ENCODE measurements around the gene ASXL3.

Gene ASXL3

GRCh38 chr18:33577685-33578517 is at the start of gene ASXL3:
Gene ASXL3, plus strand, starts transcription at chr18:33578219. Its CDS starts 413 bp downstream, at chr18:33578632.
- Histone ChIP-seq H3K4me1 (ENCODE audit: control insufficient read depth, insufficient read depth, low read length) (peaks cover 5% of the 10 kb centered on the region; the same call in 1 of the 2 replicates), H3K27me3 (ENCODE audit: control insufficient read depth, insufficient read depth, low read length) (peaks cover 9% of the 10 kb centered on the region; the same call in 1 of the 2 replicates), H3K9me3 (ENCODE audit: control insufficient read depth, insufficient read depth, low read length) (no peaks in the 10 kb centered on the region), H3K27ac (ENCODE audit: low read length) (no peak within 1 kb of the TSS), H3K4me3 (ENCODE audit: low read length) (peak within 1 kb of the TSS; percentile 91), H3K36me3 (ENCODE audit: control insufficient read depth, insufficient read depth, low read length) (no peaks in the 10 kb centered on the region)
- DNase-seq (ENCODE audit: low read depth, low spot score): no peak
- WGBS (ENCODE audit: insufficient coverage, insufficient read length): no CpG with 5 or more reads among the region's 103 CpGs

GRCh38 chr18:33532978-33533377 is 45.0 kb upstream of the ASXL3 start:
- no peaks in the 10 kb centered on the region for H3K9me3 ChIP-seq (ENCODE audit: control insufficient read depth, insufficient read depth, low read length)
- H3K4me1 ChIP-seq (ENCODE audit: control insufficient read depth, insufficient read depth, low read length): no peaks in the 10 kb centered on the region
- H3K27ac ChIP-seq (ENCODE audit: low read length): no peak overlapping the region
- H3K27me3 ChIP-seq (ENCODE audit: control insufficient read depth, insufficient read depth, low read length): no peaks in the 10 kb centered on the region
- H3K36me3 ChIP-seq (ENCODE audit: control insufficient read depth, insufficient read depth, low read length): no peaks in the 10 kb centered on the region
- no peak overlapping the region for H3K4me3 ChIP-seq (ENCODE audit: low read length)
- WGBS (ENCODE audit: insufficient coverage, insufficient read length): no CpG with 5 or more reads among the region's 1 CpG
- no peak for DNase-seq (ENCODE audit: low read depth, low spot score)

- no peak overlapping the region for H3K27ac ChIP-seq (ENCODE audit: low read length)
- no CpG with 5 or more reads among the region's 1 CpG for WGBS (ENCODE audit: insufficient coverage, insufficient read length)
- no peak for DNase-seq (ENCODE audit: low read depth, low spot score)
- H3K4me3 ChIP-seq (ENCODE audit: low read length): no peak overlapping the region
- no peaks in the 10 kb centered on the region for H3K27me3 ChIP-seq (ENCODE audit: control insufficient read depth, insufficient read depth, low read length)
- no peaks in the 10 kb centered on the region for H3K4me1 ChIP-seq (ENCODE audit: control insufficient read depth, insufficient read depth, low read length)
- no peaks in the 10 kb centered on the region for H3K36me3 ChIP-seq (ENCODE audit: control insufficient read depth, insufficient read depth, low read length)
- no peaks in the 10 kb centered on the region for H3K9me3 ChIP-seq (ENCODE audit: control insufficient read depth, insufficient read depth, low read length)
Observed at GRCh38 chr18:33536904-33537303, 41.1 kb upstream of the ASXL3 start.

- Histone ChIP-seq H3K27me3 (ENCODE audit: control insufficient read depth, insufficient read depth, low read length) (no peaks in the 10 kb centered on the region), H3K4me1 (ENCODE audit: control insufficient read depth, insufficient read depth, low read length) (no peaks in the 10 kb centered on the region), H3K4me3 (ENCODE audit: low read length) (no peak overlapping the region), H3K36me3 (ENCODE audit: control insufficient read depth, insufficient read depth, low read length) (no peaks in the 10 kb centered on the region), H3K9me3 (ENCODE audit: control insufficient read depth, insufficient read depth, low read length) (no peaks in the 10 kb centered on the region), H3K27ac (ENCODE audit: low read length) (no peak overlapping the region)
- WGBS (ENCODE audit: insufficient coverage, insufficient read length): no CpG with 5 or more reads among the region's 6 CpGs
- DNase-seq (ENCODE audit: low read depth, low spot score): no peak
Observed at GRCh38 chr18:33538418-33539042, 39.5 kb upstream of the ASXL3 start.

- WGBS (ENCODE audit: insufficient coverage, insufficient read length): no CpG with 5 or more reads among the region's 2 CpGs
- Histone ChIP-seq H3K9me3 (ENCODE audit: control insufficient read depth, insufficient read depth, low read length) (no peaks in the 10 kb centered on the region), H3K27me3 (ENCODE audit: control insufficient read depth, insufficient read depth, low read length) (no peaks in the 10 kb centered on the region), H3K4me1 (ENCODE audit: control insufficient read depth, insufficient read depth, low read length) (no peaks in the 10 kb centered on the region), H3K27ac (ENCODE audit: low read length) (no peak overlapping the region), H3K4me3 (ENCODE audit: low read length) (no peak overlapping the region), H3K36me3 (ENCODE audit: control insufficient read depth, insufficient read depth, low read length) (no peaks in the 10 kb centered on the region)
- DNase-seq (ENCODE audit: low read depth, low spot score): no peak
Observed at GRCh38 chr18:33540392-33540791, 37.6 kb upstream of the ASXL3 start.

- Histone ChIP-seq H3K4me1 (ENCODE audit: control insufficient read depth, insufficient read depth, low read length) (no peaks in the 10 kb centered on the region), H3K36me3 (ENCODE audit: control insufficient read depth, insufficient read depth, low read length) (no peaks in the 10 kb centered on the region), H3K4me3 (ENCODE audit: low read length) (no peak overlapping the region), H3K27me3 (ENCODE audit: control insufficient read depth, insufficient read depth, low read length) (no peaks in the 10 kb centered on the region), H3K9me3 (ENCODE audit: control insufficient read depth, insufficient read depth, low read length) (no peaks in the 10 kb centered on the region), H3K27ac (ENCODE audit: low read length) (no peak overlapping the region)
- no CpG with 5 or more reads among the region's 3 CpGs for WGBS (ENCODE audit: insufficient coverage, insufficient read length)
- no peak for DNase-seq (ENCODE audit: low read depth, low spot score)
Observed at GRCh38 chr18:33541316-33541715, 36.7 kb upstream of the ASXL3 start.

- 0 out of 2 replicates have a peak, but pooled peaks cover 1% of the 10 kb centered on the region for H3K4me1 ChIP-seq (ENCODE audit: control insufficient read depth, insufficient read depth, low read length)
- WGBS (ENCODE audit: insufficient coverage, insufficient read length): no CpG with 5 or more reads among the region's 2 CpGs
- no peak overlapping the region for H3K4me3 ChIP-seq (ENCODE audit: low read length)
- no peaks in the 10 kb centered on the region for H3K36me3 ChIP-seq (ENCODE audit: control insufficient read depth, insufficient read depth, low read length)
- no peaks in the 10 kb centered on the region for H3K27me3 ChIP-seq (ENCODE audit: control insufficient read depth, insufficient read depth, low read length)
- no peak for DNase-seq (ENCODE audit: low read depth, low spot score)
- no peaks in the 10 kb centered on the region for H3K9me3 ChIP-seq (ENCODE audit: control insufficient read depth, insufficient read depth, low read length)
- H3K27ac ChIP-seq (ENCODE audit: low read length): no peak overlapping the region
Observed at GRCh38 chr18:33556846-33557245, 21.2 kb upstream of the ASXL3 start.

GRCh38 chr18:33557706-33558105 is 20.3 kb upstream of the ASXL3 start:
- WGBS (ENCODE audit: insufficient coverage, insufficient read length): no CpG with 5 or more reads among the region's 3 CpGs
- no peaks in the 10 kb centered on the region for H3K9me3 ChIP-seq (ENCODE audit: control insufficient read depth, insufficient read depth, low read length)
- H3K4me3 ChIP-seq (ENCODE audit: low read length): no peak overlapping the region
- H3K27ac ChIP-seq (ENCODE audit: low read length): no peak overlapping the region
- 0 out of 2 replicates have a peak, but pooled peaks cover 1% of the 10 kb centered on the region for H3K4me1 ChIP-seq (ENCODE audit: control insufficient read depth, insufficient read depth, low read length)
- no peak for DNase-seq (ENCODE audit: low read depth, low spot score)
- no peaks in the 10 kb centered on the region for H3K36me3 ChIP-seq (ENCODE audit: control insufficient read depth, insufficient read depth, low read length)
- no peaks in the 10 kb centered on the region for H3K27me3 ChIP-seq (ENCODE audit: control insufficient read depth, insufficient read depth, low read length)

GRCh38 chr18:33558529-33558928 is 19.5 kb upstream of the ASXL3 start:
- Histone ChIP-seq H3K27ac (ENCODE audit: low read length) (no peak overlapping the region), H3K4me1 (ENCODE audit: control insufficient read depth, insufficient read depth, low read length) (0 out of 2 replicates have a peak, but pooled peaks cover 1% of the 10 kb centered on the region), H3K4me3 (ENCODE audit: low read length) (no peak overlapping the region), H3K27me3 (ENCODE audit: control insufficient read depth, insufficient read depth, low read length) (no peaks in the 10 kb centered on the region), H3K9me3 (ENCODE audit: control insufficient read depth, insufficient read depth, low read length) (no peaks in the 10 kb centered on the region), H3K36me3 (ENCODE audit: control insufficient read depth, insufficient read depth, low read length) (no peaks in the 10 kb centered on the region)
- no peak for DNase-seq (ENCODE audit: low read depth, low spot score)
- WGBS (ENCODE audit: insufficient coverage, insufficient read length): no CpG with 5 or more reads among the region's 1 CpG

- H3K27me3 ChIP-seq (ENCODE audit: control insufficient read depth, insufficient read depth, low read length): no peaks in the 10 kb centered on the region
- H3K27ac ChIP-seq (ENCODE audit: low read length): no peak overlapping the region
- DNase-seq (ENCODE audit: low read depth, low spot score): no peak
- no peak overlapping the region for H3K4me3 ChIP-seq (ENCODE audit: low read length)
- no peaks in the 10 kb centered on the region for H3K36me3 ChIP-seq (ENCODE audit: control insufficient read depth, insufficient read depth, low read length)
- no CpG with 5 or more reads among the region's 4 CpGs for WGBS (ENCODE audit: insufficient coverage, insufficient read length)
- H3K9me3 ChIP-seq (ENCODE audit: control insufficient read depth, insufficient read depth, low read length): no peaks in the 10 kb centered on the region
- H3K4me1 ChIP-seq (ENCODE audit: control insufficient read depth, insufficient read depth, low read length): 0 out of 2 replicates have a peak, but pooled peaks cover 1% of the 10 kb centered on the region
Observed at GRCh38 chr18:33560686-33561370, 17.2 kb upstream of the ASXL3 start.
